IgD-negative memory B cell (primary cell): Measurements from ENCODE around the gene ARHGAP8. TPM values are rescaled to one million over a fixed set of nuclear protein-coding genes. Genes with fewer than 3 reads are reported as not detected.
A peak's percentile ranks its signal among the peaks of the same experiment; 100 is the strongest.

Experiments
- H3K27ac Mint-ChIP-seq, 3 donors: one replicate each; pipeline ENCODE4 v1.8.0; 2020 to 2022; ENCODE audit warnings: mild to moderate bottlenecking in 3 of 3, mixed read lengths in 3 of 3, moderate library complexity in 1 of 3
- H3K27me3 Mint-ChIP-seq: one replicate; pipeline ENCODE4 v1.8.0; 2021; ENCODE audit warnings: mixed read lengths
- H3K36me3 Mint-ChIP-seq: one replicate; pipeline ENCODE4 v1.8.0; 2020; ENCODE audit warnings: mild to moderate bottlenecking, mixed read lengths
- H3K4me1 Mint-ChIP-seq, 3 donors: one replicate each; pipeline ENCODE4 v1.8.0; 2020 to 2022; ENCODE audit warnings: mixed read lengths in 3 of 3, mild to moderate bottlenecking in 1 of 3
- H3K4me3 Mint-ChIP-seq, 4 donors: one replicate each; pipeline ENCODE4 v1.8.0; 2020 to 2022; ENCODE audit warnings: mild to moderate bottlenecking in 4 of 4, mixed read lengths in 4 of 4, moderate library complexity in 3 of 4
- H3K9me3 Mint-ChIP-seq, 3 donors: one replicate each; pipeline ENCODE4 v1.8.0; 2020 to 2021; ENCODE audit warnings: mixed read lengths in 3 of 3, mild to moderate bottlenecking in 1 of 3
- polyA plus RNA-seq: library from polyadenylated mRNA; unstranded; fragments of 300-500 nt; fragmentation: Illumina TruSeq; gene quantifications from one replicate; pipeline ENCODE4 v1.2.3, GENCODE V29; 2021

ARHGAP8 gene
- polyA plus RNA-seq, 1 donor from 2014 or later: not detected

GRCh38 chr22:44885806-44886360 is 133.5 kb downstream of the ARHGAP8 start:
- Mint-ChIP-seq H3K4me1 (no peaks in the 10 kb centered on the region), H3K27me3 (no peaks in the 10 kb centered on the region), H3K27ac (no peak overlapping the region), H3K9me3 (no peaks in the 10 kb centered on the region), H3K4me3 (no peak overlapping the region), H3K36me3 (no peaks in the 10 kb centered on the region)

- Mint-ChIP-seq H3K36me3 (no peaks in the 10 kb centered on the region), H3K27me3 (no peaks in the 10 kb centered on the region), H3K9me3 (no peaks in the 10 kb centered on the region), H3K4me1 (no peaks in the 10 kb centered on the region), H3K27ac (no peak overlapping the region), H3K4me3 (no peak overlapping the region)
Measured at GRCh38 chr22:44887941-44888366, 135.6 kb downstream of the ARHGAP8 start.

GRCh38 chr22:44888491-44889254 is 136.3 kb downstream of the ARHGAP8 start:
- H3K36me3 Mint-ChIP-seq: no peaks in the 10 kb centered on the region
- no peaks in the 10 kb centered on the region for H3K27me3 Mint-ChIP-seq
- no peak overlapping the region for H3K27ac Mint-ChIP-seq
- H3K4me3 Mint-ChIP-seq: no peak overlapping the region
- no peaks in the 10 kb centered on the region for H3K9me3 Mint-ChIP-seq
- H3K4me1 Mint-ChIP-seq: no peaks in the 10 kb centered on the region

- H3K9me3 Mint-ChIP-seq: no peaks in the 10 kb centered on the region
- peaks cover 0 to 1% (median 0%) of the 10 kb centered on the region in 3 donors for H3K4me1 Mint-ChIP-seq
- H3K27me3 Mint-ChIP-seq: no peaks in the 10 kb centered on the region
- H3K4me3 Mint-ChIP-seq: no peak overlapping the region
- no peak overlapping the region for H3K27ac Mint-ChIP-seq
- no peaks in the 10 kb centered on the region for H3K36me3 Mint-ChIP-seq
Measured at GRCh38 chr22:44889255-44889878, 137.0 kb downstream of the ARHGAP8 start.

GRCh38 chr22:44890416-44891292 is 138.3 kb downstream of the ARHGAP8 start:
- Mint-ChIP-seq H3K36me3 (no peaks in the 10 kb centered on the region), H3K4me1 (peaks cover 0 to 1% (median 0%) of the 10 kb centered on the region in 3 donors), H3K27me3 (no peaks in the 10 kb centered on the region), H3K9me3 (no peaks in the 10 kb centered on the region), H3K4me3 (no peak overlapping the region), H3K27ac (peak overlapping the region in 1 of 3 donors; percentile 47)

- Mint-ChIP-seq H3K27me3 (no peaks in the 10 kb centered on the region), H3K9me3 (no peaks in the 10 kb centered on the region), H3K36me3 (no peaks in the 10 kb centered on the region), H3K4me1 (peaks cover 0 to 1% (median 0%) of the 10 kb centered on the region in 3 donors), H3K4me3 (no peak overlapping the region), H3K27ac (peak overlapping the region in 2 of 3 donors; percentile 47 to 59)
Measured at GRCh38 chr22:44891293-44891747, 138.9 kb downstream of the ARHGAP8 start.

- Mint-ChIP-seq H3K36me3 (no peaks in the 10 kb centered on the region), H3K27me3 (no peaks in the 10 kb centered on the region), H3K4me3 (no peak overlapping the region), H3K9me3 (no peaks in the 10 kb centered on the region), H3K4me1 (peaks cover 0 to 1% (median 0%) of the 10 kb centered on the region in 3 donors), H3K27ac (no peak overlapping the region)
Measured at GRCh38 chr22:44891791-44892190, 139.4 kb downstream of the ARHGAP8 start.

GRCh38 chr22:44892243-44892642 is 139.9 kb downstream of the ARHGAP8 start:
- no peak overlapping the region for H3K4me3 Mint-ChIP-seq
- H3K9me3 Mint-ChIP-seq: no peaks in the 10 kb centered on the region
- H3K27me3 Mint-ChIP-seq: no peaks in the 10 kb centered on the region
- peaks cover 0 to 1% (median 0%) of the 10 kb centered on the region in 3 donors for H3K4me1 Mint-ChIP-seq
- no peaks in the 10 kb centered on the region for H3K36me3 Mint-ChIP-seq
- H3K27ac Mint-ChIP-seq: no peak overlapping the region

GRCh38 chr22:44892803-44893730 is 140.7 kb downstream of the ARHGAP8 start:
- Mint-ChIP-seq H3K27ac (no peak overlapping the region), H3K4me1 (peaks cover 0 to 1% (median 0%) of the 10 kb centered on the region in 3 donors), H3K27me3 (no peaks in the 10 kb centered on the region), H3K4me3 (no peak overlapping the region), H3K36me3 (no peaks in the 10 kb centered on the region), H3K9me3 (no peaks in the 10 kb centered on the region)

GRCh38 chr22:44893731-44894080 is 141.3 kb downstream of the ARHGAP8 start:
- Mint-ChIP-seq H3K27ac (no peak overlapping the region), H3K9me3 (no peaks in the 10 kb centered on the region), H3K27me3 (no peaks in the 10 kb centered on the region), H3K4me1 (peaks cover 0 to 1% (median 0%) of the 10 kb centered on the region in 3 donors), H3K4me3 (no peak overlapping the region), H3K36me3 (no peaks in the 10 kb centered on the region)

- no peak overlapping the region for H3K4me3 Mint-ChIP-seq
- peaks cover 0 to 1% (median 0%) of the 10 kb centered on the region in 3 donors for H3K4me1 Mint-ChIP-seq
- H3K27ac Mint-ChIP-seq: no peak overlapping the region
- H3K9me3 Mint-ChIP-seq: no peaks in the 10 kb centered on the region
- H3K36me3 Mint-ChIP-seq: no peaks in the 10 kb centered on the region
- no peaks in the 10 kb centered on the region for H3K27me3 Mint-ChIP-seq
Measured at GRCh38 chr22:44894321-44894720, 141.9 kb downstream of the ARHGAP8 start.

GRCh38 chr22:44894782-44895181 is 142.4 kb downstream of the ARHGAP8 start:
- Mint-ChIP-seq H3K9me3 (no peaks in the 10 kb centered on the region), H3K36me3 (no peaks in the 10 kb centered on the region), H3K27me3 (no peaks in the 10 kb centered on the region), H3K27ac (no peak overlapping the region), H3K4me1 (peaks cover 0 to 1% (median 0%) of the 10 kb centered on the region in 3 donors), H3K4me3 (no peak overlapping the region)

GRCh38 chr22:44895296-44896055 is 143.1 kb downstream of the ARHGAP8 start:
- no peaks in the 10 kb centered on the region for H3K36me3 Mint-ChIP-seq
- peaks cover 2% of the 10 kb centered on the region for H3K27me3 Mint-ChIP-seq
- H3K9me3 Mint-ChIP-seq: no peaks in the 10 kb centered on the region
- peak overlapping the region in 1 of 4 donors; percentile 60 for H3K4me3 Mint-ChIP-seq
- H3K27ac Mint-ChIP-seq: no peak overlapping the region
- peaks cover 0 to 1% (median 0%) of the 10 kb centered on the region in 3 donors for H3K4me1 Mint-ChIP-seq
